Measurements from ENCODE around the gene ZNF778. TPM values are rescaled to one million over a fixed set of nuclear protein-coding genes. Genes with fewer than 3 reads are reported as not detected.

ZNF778 gene
- total and polyA plus RNA-seq, 2 of the 8 experiments (the other 6 are each of a cell fraction or from before 2014, with no cell fraction given): 9.5 to 21.9 TPM

DNA sequence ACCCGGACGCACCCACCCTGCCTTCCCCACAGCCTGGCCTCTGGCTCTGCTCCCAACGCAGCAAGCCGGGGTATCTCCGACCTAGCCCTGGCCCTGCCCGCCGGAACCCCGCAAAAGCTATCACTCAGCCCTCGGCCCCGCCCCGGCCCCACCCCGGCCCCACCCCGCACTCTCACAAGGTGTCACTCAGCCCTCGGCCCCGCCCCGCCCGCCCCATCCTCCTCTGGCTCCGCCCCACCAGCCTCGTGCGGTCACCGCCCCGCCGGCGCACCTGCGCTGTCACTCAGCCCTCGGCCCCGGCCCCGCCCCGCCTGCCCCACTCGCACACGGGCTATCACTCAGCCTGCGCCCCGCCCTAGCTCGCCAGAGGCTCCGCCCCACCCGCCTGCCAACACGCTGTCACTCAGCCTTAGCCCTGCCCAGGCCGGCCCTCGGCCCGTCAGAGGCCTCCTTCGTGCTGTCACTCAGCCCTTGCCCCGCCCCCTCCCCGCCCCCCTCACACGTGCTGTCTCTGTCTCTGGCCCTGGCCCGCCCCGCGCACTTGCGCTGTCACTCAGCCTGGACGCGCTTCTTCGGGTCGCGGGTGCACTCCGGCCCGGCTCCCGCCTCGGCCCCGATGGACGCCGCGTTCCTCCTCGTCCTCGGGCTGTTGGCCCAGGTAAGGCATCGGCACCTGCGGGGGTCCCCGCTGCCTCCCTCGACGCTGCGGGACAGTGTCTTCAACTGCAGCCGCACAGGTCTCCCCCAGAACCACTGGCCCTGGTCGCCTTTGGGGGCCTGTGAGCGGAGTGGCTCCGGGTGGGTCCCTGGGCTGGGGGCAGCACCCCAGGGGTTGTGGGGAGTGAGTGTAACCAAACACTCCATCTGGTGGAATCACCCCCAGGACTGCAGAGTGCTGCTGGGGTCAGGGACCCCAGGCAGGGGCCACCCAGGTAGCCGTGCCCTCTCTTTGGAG is 46.0 kb upstream of the ZNF778 start, which contains the start of gene CDH15 (continued):
- no peak for TF ChIP-seq EGR1 (IDR thresholded peaks at IDR 0.05; ENCODE audit: borderline replicate concordance, low read depth, low read length)
- TF ChIP-seq EZH2 (IDR thresholded peaks at IDR 0.05; ENCODE audit: low read depth, low read length, severe bottlenecking): no peak
- TF ChIP-seq, protein P1, sequence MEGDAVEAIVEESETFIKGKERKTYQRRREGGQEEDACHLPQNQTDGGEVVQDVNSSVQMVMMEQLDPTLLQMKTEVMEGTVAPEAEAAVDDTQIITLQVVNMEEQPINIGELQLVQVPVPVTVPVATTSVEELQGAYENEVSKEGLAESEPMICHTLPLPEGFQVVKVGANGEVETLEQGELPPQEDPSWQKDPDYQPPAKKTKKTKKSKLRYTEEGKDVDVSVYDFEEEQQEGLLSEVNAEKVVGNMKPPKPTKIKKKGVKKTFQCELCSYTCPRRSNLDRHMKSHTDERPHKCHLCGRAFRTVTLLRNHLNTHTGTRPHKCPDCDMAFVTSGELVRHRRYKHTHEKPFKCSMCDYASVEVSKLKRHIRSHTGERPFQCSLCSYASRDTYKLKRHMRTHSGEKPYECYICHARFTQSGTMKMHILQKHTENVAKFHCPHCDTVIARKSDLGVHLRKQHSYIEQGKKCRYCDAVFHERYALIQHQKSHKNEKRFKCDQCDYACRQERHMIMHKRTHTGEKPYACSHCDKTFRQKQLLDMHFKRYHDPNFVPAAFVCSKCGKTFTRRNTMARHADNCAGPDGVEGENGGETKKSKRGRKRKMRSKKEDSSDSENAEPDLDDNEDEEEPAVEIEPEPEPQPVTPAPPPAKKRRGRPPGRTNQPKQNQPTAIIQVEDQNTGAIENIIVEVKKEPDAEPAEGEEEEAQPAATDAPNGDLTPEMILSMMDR (IDR thresholded peaks at IDR 0.05; ENCODE audit: control extremely low read depth in 1 of 3, insufficient read depth in 1 of 3, low read depth in 1 of 3, low read length in 3 of 3): no peak
- no peak for TF ChIP-seq JUN (IDR thresholded peaks at IDR 0.05; ENCODE audit: low read depth, low read length)
- 0 out of 2 replicates have a peak, but pooled peaks have one; percentile 55 for TF ChIP-seq CREB1 (IDR thresholded peaks at IDR 0.05)
- TF ChIP-seq SAP30 (IDR thresholded peaks at IDR 0.05; ENCODE audit: insufficient read depth, insufficient replicate concordance, low read length): no peak
- no peak for TF ChIP-seq NRF1 (IDR thresholded peaks at IDR 0.05; ENCODE audit: low read depth, low read length)
- TF ChIP-seq SP2 (IDR thresholded peaks at IDR 0.05; ENCODE audit: low read length): no peak
- TF ChIP-seq, protein P2, sequence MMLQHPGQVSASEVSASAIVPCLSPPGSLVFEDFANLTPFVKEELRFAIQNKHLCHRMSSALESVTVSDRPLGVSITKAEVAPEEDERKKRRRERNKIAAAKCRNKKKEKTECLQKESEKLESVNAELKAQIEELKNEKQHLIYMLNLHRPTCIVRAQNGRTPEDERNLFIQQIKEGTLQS (IDR thresholded peaks at IDR 0.05; ENCODE audit: insufficient read depth, low read depth, low read length): no peak
